AG09309 (cell line): ENCODE data around the gene MTA2.

Experiments
- DNase-seq: peaks from one replicate; pipeline ENCODE4 v3.0.0-alpha.2; 2010; ENCODE audit warnings: low read depth
- H3K4me3 ChIP-seq: 2 replicates; pipeline ENCODE4 v1.5.1; 2011; ENCODE audit warnings: mild to moderate bottlenecking, low read depth, low read length, moderate library complexity; ENCODE audit not compliant: control insufficient read depth
- TF ChIP-seq, protein P1 (sequence below): IDR thresholded peaks from 2 replicates; pipeline ENCODE4 v1.5.1; 2011; ENCODE audit warnings: mild to moderate bottlenecking, low read depth, low read length, inconsistent platforms; ENCODE audit not compliant: insufficient read depth, control insufficient read depth; ENCODE audit errors: missing control alignments

The MTA2 gene

DNA sequence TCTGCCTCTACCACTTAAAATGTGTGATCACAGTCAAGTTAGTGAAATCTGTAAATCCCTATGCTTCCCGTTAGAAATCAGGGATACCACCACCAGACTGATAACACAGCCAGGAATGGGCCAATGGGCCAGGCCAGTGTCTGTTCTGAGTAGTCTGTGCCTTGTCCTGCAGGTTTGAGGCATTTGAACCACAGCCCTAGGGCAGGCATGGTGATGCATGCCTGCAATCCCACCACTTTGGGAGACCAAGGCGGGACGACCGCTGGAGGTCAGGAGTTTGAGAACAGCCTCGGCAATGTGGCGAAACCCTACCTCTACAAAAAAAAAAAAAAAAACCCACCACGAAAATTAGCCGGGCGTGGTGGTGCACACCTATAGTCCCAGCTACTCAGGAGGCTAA, 43.0 kb downstream of the MTA2 start:
- no peak for DNase-seq
- H3K4me3 ChIP-seq, result no peak overlapping the region
- TF ChIP-seq, protein P1, sequence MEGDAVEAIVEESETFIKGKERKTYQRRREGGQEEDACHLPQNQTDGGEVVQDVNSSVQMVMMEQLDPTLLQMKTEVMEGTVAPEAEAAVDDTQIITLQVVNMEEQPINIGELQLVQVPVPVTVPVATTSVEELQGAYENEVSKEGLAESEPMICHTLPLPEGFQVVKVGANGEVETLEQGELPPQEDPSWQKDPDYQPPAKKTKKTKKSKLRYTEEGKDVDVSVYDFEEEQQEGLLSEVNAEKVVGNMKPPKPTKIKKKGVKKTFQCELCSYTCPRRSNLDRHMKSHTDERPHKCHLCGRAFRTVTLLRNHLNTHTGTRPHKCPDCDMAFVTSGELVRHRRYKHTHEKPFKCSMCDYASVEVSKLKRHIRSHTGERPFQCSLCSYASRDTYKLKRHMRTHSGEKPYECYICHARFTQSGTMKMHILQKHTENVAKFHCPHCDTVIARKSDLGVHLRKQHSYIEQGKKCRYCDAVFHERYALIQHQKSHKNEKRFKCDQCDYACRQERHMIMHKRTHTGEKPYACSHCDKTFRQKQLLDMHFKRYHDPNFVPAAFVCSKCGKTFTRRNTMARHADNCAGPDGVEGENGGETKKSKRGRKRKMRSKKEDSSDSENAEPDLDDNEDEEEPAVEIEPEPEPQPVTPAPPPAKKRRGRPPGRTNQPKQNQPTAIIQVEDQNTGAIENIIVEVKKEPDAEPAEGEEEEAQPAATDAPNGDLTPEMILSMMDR, result no peak

DNA sequence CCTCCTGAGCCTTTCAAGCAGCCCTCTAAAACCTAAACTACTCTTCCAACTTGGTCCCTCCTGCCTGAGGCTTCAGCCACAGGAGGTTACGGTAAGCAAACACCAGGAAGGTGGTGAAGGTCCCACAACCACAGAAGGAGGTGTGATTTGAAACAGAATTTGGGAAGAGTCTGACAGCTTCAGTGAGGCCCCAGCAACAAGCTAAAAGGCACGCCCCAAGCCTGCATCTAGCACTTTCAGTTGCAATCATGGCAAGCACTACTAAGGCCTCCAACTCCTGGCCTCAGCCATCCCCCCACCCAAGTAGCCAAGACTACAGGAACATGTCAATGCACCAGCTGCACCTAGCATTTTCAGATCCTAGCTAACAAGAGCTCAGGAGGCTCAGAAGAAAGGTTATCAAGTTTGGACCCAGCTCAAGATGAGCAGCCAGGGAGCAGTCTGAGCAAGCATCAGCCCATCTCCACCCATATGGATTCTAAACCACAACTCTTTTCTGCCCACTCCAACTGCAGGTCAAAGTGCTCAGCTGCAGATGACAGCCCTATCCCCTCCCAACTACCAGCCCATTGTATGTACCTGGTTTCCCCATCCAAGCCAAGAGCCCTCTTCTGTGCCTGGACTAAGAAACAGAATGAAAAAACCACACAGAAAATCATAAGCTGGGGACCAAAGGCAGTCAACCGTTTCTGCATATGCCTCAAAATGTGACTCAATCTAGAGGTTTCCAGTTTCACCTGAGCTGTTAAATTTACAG, 44.6 kb downstream of the MTA2 start:
- TF ChIP-seq, protein P1, result no peak
- H3K4me3 ChIP-seq, result no peak overlapping the region
- no peak for DNase-seq

DNA sequence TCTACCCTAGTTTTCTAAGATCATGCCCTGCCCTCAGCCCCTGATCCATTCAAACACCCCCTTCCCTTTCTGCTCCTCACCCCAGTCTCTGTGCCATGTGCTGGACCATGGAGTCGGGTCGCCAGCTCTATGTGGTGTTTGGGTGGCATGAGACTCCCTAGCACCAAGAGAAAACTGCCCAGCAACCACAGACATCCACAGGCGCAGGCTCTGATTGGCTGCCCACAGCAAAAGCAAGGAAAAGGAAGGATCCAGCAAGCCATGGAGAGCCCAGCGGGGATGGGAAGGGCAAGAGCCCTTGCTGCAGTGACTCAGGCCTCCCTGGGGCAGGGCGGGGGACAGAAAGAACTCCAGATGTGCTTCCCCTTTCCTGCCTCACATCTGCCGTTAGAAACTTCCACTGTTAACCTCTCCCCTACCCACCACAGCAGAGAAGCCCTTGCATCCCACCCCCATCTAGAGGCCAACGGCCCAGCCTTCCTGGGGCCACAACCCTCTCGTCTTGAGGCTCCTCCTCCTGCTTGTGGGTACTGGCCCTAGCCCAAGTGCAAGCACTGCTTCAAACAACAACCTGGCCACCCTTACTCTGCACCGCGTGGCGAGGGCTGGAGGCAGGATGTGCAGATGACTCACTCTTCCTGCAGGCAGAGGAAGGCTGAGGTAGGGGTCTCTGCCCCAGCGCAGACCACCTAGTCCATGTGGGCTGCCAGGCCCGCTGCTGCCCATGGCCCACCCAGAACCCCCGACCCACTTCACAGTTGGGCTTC, 45.4 kb downstream of the MTA2 start:
- H3K4me3 ChIP-seq, result no peak overlapping the region
- peak; percentile 84 for DNase-seq
- TF ChIP-seq, protein P1, result no peak

DNA sequence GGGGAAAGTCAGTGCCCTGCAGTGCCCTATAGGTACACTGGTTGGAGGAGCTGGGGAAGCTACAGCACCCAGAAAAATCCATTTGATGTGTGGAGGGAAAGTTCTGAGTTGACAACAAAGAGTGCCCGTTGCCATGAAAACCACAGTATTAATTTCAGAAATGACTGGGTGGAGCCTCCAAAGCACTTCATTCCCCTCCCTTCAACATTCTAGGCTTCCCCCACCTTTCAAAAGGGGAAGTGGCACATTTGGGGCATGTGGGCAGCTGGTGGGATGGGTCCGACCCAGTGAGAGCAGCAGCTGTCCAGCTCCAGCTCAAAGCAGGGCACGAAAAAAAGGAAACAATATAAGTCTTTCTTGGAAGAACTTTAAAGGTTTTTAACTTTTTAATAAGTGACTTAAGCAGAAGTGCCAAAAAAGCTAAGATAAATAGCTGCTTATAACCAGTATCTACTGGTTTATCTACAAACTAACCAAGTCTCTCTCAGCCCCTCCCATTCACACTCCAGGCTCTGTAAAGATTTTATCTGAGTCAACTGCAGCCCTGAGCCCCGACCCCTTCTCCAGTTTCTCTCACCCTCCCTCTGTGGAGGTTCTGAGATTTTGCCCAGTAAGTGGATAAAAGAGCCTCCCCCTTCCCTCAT, 46.1 kb downstream of the MTA2 start:
- no peak overlapping the region for H3K4me3 ChIP-seq
- TF ChIP-seq, protein P1, result no peak
- no peak for DNase-seq

DNA sequence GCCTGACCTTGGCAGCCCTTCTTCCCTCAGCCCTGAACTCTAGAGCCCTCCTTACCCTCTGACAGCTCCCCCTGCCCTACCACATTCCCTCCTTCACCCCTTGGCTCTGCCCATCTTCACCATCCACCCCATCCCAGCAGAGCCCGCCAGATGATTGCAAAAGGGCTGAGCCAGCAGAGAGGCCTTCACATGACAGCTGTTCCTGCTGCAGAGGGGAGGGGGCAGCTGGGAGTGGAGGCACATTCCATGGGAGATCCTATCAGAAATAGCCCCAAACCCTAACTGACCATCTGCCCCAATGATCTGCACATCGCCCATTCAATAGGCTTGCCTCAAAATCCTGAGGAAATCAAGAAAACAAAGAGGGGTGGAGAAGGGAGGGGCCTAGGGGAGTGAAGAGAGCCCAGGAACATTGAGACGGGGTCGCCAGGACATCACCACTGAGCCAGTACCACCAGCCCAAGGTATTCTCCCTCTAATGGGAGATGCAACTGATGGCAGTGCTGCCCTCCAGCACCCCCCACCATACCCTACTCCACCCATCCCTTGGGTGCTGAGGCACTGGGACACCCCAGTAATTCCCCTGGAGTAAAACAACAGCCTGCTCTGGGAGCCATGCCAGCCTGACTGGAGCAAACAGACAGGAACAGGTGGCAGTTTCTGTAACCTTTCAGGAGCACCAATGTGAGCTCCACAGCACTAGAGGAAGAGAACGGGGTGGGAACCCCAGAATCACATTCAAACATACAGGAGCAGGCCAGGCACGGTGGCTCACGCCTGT, 47.1 kb downstream of the MTA2 start:
- peak overlapping the region; percentile 20 for H3K4me3 ChIP-seq
- TF ChIP-seq, protein P1, result no peak
- no peak for DNase-seq

DNA sequence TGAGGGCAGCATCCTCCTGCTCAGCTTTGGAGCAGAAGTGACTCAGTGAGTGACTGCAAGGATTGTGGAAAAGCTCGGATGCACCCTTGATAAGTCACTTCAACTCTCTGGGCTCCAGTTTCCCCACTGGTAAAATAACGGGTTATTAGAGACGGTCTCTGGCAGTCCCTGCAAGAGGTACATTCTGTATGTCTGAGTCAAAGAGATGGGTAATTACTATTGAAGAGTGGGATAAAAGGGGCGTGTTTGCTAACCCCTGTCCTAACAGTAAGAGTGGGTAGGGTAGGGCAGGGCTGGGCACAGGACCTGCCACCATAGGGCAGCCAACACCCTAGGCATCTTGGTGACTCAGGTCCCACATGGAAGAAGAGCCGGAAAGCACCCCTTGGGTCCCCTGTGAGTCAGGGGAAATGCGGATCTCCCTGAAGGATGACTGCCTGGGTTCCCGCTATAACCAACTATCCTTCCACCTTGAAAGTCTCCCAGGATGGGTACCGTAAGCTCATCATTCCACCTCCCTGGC, 47.8 kb downstream of the MTA2 start:
- DNase-seq, result peak; percentile 52
- peak overlapping the region; percentile 20 for H3K4me3 ChIP-seq
- TF ChIP-seq, protein P1, result no peak
